Liver (tissue), 9 donors: ENCODE measurements around the gene SUGCT. TPM values are rescaled to one million over a fixed set of nuclear protein-coding genes. Genes with fewer than 3 reads are reported as not detected.

Experiments used
- DNase-seq: peaks from one replicate; pipeline ENCODE4 v3.0.0-alpha.2; 2017; ENCODE audit warnings: low spot score
- H3K27ac ChIP-seq, 2 donors: one replicate each; pipeline ENCODE4 v1.7.0; 2013; ENCODE audit warnings: inconsistent platforms in 2 of 2, low read length in 2 of 2, control low read depth in 1 of 2, low read depth in 1 of 2, mild to moderate bottlenecking in 1 of 2
- H3K27me3 ChIP-seq, 4 donors: one replicate each; pipeline versions ENCODE4 v1.6.1 to v1.7.0; 2013; ENCODE audit warnings: low read length in 3 of 4, inconsistent platforms in 1 of 4, mild to moderate bottlenecking in 1 of 4, moderate library complexity in 1 of 4; ENCODE audit not compliant: control insufficient read depth in 4 of 4, insufficient read depth in 4 of 4
- H3K36me3 ChIP-seq, 4 donors: one replicate each; pipeline versions ENCODE4 v1.6.1 to v1.7.0; 2013; ENCODE audit warnings: low read length in 3 of 4, mild to moderate bottlenecking in 3 of 4, low read depth in 1 of 4, moderate library complexity in 1 of 4; ENCODE audit not compliant: control insufficient read depth in 4 of 4, insufficient read depth in 3 of 4
- H3K4me1 ChIP-seq, 4 donors: one replicate each; pipeline versions ENCODE4 v1.6.1 to v1.7.0; 2013; ENCODE audit warnings: low read length in 3 of 4, mild to moderate bottlenecking in 3 of 4, moderate library complexity in 1 of 4; ENCODE audit not compliant: control insufficient read depth in 4 of 4, insufficient read depth in 4 of 4
- H3K4me3 ChIP-seq, 3 donors: one replicate each; pipeline versions ENCODE4 v1.6.1 to v1.7.0; 2013; ENCODE audit warnings: low read length in 3 of 3, control low read depth in 1 of 3, low read depth in 1 of 3, mild to moderate bottlenecking in 1 of 3
- H3K9ac ChIP-seq, 2 donors: one replicate each; pipeline ENCODE4 v1.7.0; 2013; ENCODE audit warnings: low read length in 2 of 2, mild to moderate bottlenecking in 2 of 2, moderate library complexity in 2 of 2, control low read depth in 1 of 2, low read depth in 1 of 2
- H3K9me3 ChIP-seq, 4 donors: one replicate each; pipeline versions ENCODE4 v1.6.1 to v1.7.0; 2013; ENCODE audit warnings: low read length in 3 of 4; ENCODE audit not compliant: control insufficient read depth in 4 of 4
- ATF3 ChIP-seq: IDR thresholded peaks from 2 replicates; pipeline ENCODE4 v1.6.1; 2016; ENCODE audit warnings: antibody characterized with exemption
- CTCF ChIP-seq: fragments of 150-350 bp; IDR thresholded peaks from 2 replicates; pipeline ENCODE4 v1.5.1; 2017; ENCODE audit warnings: improper control_type of control experiment, low read depth, low read length; ENCODE audit not compliant: missing input control
- EGR1 ChIP-seq, 2 donors: IDR thresholded peaks; 2 replicates each; pipeline ENCODE4 v1.6.1; 2016 to 2018; ENCODE audit warnings: antibody characterized with exemption in 2 of 2, low read depth in 2 of 2
- FOXA1 ChIP-seq: IDR thresholded peaks from 2 replicates; pipeline ENCODE4 v1.6.1; 2016; ENCODE audit warnings: antibody characterized with exemption
- FOXA2 ChIP-seq: IDR thresholded peaks from 2 replicates; pipeline ENCODE4 v1.6.1; 2016; ENCODE audit warnings: antibody characterized with exemption
- GABPA ChIP-seq, 2 donors: IDR thresholded peaks in 1 of 2; conservative IDR thresholded peaks in 1 of 2; 2 replicates each; pipeline ENCODE4 v1.6.1; 2016; ENCODE audit warnings: antibody characterized with exemption in 2 of 2, mild to moderate bottlenecking in 1 of 2, moderate library complexity in 1 of 2
- HNF4A ChIP-seq, 2 donors: conservative IDR thresholded peaks; 2 replicates each; pipeline ENCODE4 v1.6.1; 2016; ENCODE audit warnings: antibody characterized with exemption in 2 of 2, mild to moderate bottlenecking in 2 of 2
- HNF4G ChIP-seq: IDR thresholded peaks from 2 replicates; pipeline ENCODE4 v1.6.1; 2016; ENCODE audit warnings: antibody characterized with exemption
- JUND ChIP-seq, 2 donors: IDR thresholded peaks; 2 replicates each; pipeline ENCODE4 v1.6.1; 2016; ENCODE audit warnings: antibody characterized with exemption in 2 of 2
- MAX ChIP-seq: IDR thresholded peaks from 2 replicates; pipeline ENCODE4 v1.6.1; 2016; ENCODE audit warnings: antibody characterized with exemption
- NR2F2 ChIP-seq: IDR thresholded peaks from 2 replicates; pipeline ENCODE4 v1.6.1; 2016; ENCODE audit warnings: antibody characterized with exemption
- RAD21 ChIP-seq, 2 donors: IDR thresholded peaks; 2 replicates each; pipeline ENCODE4 v1.6.1; 2016; ENCODE audit warnings: antibody characterized with exemption in 2 of 2, mild to moderate bottlenecking in 2 of 2
- RXRA ChIP-seq, 2 donors: IDR thresholded peaks; 2 replicates each; pipeline ENCODE4 v1.6.1; 2017 to 2018; ENCODE audit warnings: antibody characterized with exemption in 2 of 2, mild to moderate bottlenecking in 1 of 2
- SP1 ChIP-seq: IDR thresholded peaks from 2 replicates; pipeline ENCODE4 v1.6.1; 2018; ENCODE audit warnings: antibody characterized with exemption, mild to moderate bottlenecking
- TAF1 ChIP-seq: conservative IDR thresholded peaks from 2 replicates; pipeline ENCODE4 v1.6.1; 2016; ENCODE audit warnings: antibody characterized with exemption, mild to moderate bottlenecking
- YY1 ChIP-seq: IDR thresholded peaks from 2 replicates; pipeline ENCODE4 v1.6.1; 2016; ENCODE audit warnings: antibody characterized with exemption, mild to moderate bottlenecking
- ZBTB33 ChIP-seq: IDR thresholded peaks from 2 replicates; pipeline ENCODE4 v1.6.1; 2016; ENCODE audit warnings: antibody characterized with exemption
- WGBS: extraction: QIAGEN DNeasy Blood & Tissue Kit; methylation state at CpG from one replicate; pipeline ENCODE4 v1.1.7; 2013; 5-methylcytosine and 5-hydroxymethylcytosine counted together
- polyA plus RNA-seq, 2 donors: library from polyadenylated mRNA; stranded (reverse) in 1 of 2; unstranded in 1 of 2; fragments of 200-250 nt in 1 of 2; fragments of >200 nt in 1 of 2; fragmentation: Nextera tagmentation in 1 of 2; extraction: Ambion mirVana in 1 of 2; gene quantifications; one replicate each; pipeline versions ENCODE4 v1.2.1 to v1.2.3, GENCODE V29; 2013 to 2015
- total RNA-seq, 2 donors: library from RNA; depleted of rRNA; stranded (reverse); fragments of >200 nt; gene quantifications; one replicate each; pipeline ENCODE4 v1.2.3, GENCODE V29; 2014
- TF ChIP-seq, protein P1 (sequence below): IDR thresholded peaks from 2 replicates; pipeline ENCODE4 v1.6.1; 2016; ENCODE audit warnings: antibody characterized with exemption, mild to moderate bottlenecking
- donor health status: healthy.
- donor health status: healthy.
- donor health status: healthy.
- donor health status: healthy.
- donor health status: healthy.

SUGCT gene
- total and polyA plus RNA-seq, 4 donors: 6.2 to 11.9 (median 9.9) TPM

- Histone ChIP-seq H3K4me3 (no peak overlapping the region), H3K36me3 (no peaks in the 10 kb centered on the region), H3K4me1 (no peaks in the 10 kb centered on the region), H3K9ac (no peak overlapping the region), H3K27ac (no peak overlapping the region), H3K27me3 (no peaks in the 10 kb centered on the region), H3K9me3 (no peaks in the 10 kb centered on the region)
- 70% methylated on average over 3 of the region's 3 CpGs for WGBS
- no peak for DNase-seq
- TF ChIP-seq HNF4G: no peak
- TF ChIP-seq EGR1 (IDR thresholded peaks at IDR 0.05; ENCODE audit: low read depth in 2 of 2): no peak
- no peak for TF ChIP-seq FOXA1
- no peak for TF ChIP-seq RAD21 (IDR thresholded peaks at IDR 0.05)
- TF ChIP-seq, protein P1, sequence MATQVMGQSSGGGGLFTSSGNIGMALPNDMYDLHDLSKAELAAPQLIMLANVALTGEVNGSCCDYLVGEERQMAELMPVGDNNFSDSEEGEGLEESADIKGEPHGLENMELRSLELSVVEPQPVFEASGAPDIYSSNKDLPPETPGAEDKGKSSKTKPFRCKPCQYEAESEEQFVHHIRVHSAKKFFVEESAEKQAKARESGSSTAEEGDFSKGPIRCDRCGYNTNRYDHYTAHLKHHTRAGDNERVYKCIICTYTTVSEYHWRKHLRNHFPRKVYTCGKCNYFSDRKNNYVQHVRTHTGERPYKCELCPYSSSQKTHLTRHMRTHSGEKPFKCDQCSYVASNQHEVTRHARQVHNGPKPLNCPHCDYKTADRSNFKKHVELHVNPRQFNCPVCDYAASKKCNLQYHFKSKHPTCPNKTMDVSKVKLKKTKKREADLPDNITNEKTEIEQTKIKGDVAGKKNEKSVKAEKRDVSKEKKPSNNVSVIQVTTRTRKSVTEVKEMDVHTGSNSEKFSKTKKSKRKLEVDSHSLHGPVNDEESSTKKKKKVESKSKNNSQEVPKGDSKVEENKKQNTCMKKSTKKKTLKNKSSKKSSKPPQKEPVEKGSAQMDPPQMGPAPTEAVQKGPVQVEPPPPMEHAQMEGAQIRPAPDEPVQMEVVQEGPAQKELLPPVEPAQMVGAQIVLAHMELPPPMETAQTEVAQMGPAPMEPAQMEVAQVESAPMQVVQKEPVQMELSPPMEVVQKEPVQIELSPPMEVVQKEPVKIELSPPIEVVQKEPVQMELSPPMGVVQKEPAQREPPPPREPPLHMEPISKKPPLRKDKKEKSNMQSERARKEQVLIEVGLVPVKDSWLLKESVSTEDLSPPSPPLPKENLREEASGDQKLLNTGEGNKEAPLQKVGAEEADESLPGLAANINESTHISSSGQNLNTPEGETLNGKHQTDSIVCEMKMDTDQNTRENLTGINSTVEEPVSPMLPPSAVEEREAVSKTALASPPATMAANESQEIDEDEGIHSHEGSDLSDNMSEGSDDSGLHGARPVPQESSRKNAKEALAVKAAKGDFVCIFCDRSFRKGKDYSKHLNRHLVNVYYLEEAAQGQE: no peak
- TF ChIP-seq FOXA2: no peak
- no peak for TF ChIP-seq ZBTB33
- no peak for TF ChIP-seq CTCF
- TF ChIP-seq MAX: no peak
- TF ChIP-seq NR2F2: no peak
- no peak for TF ChIP-seq TAF1
- no peak for TF ChIP-seq RXRA (IDR thresholded peaks at IDR 0.05)
- no peak for TF ChIP-seq HNF4A (conservative IDR thresholded peaks at IDR 0.05)
- TF ChIP-seq YY1: no peak
- TF ChIP-seq JUND (IDR thresholded peaks at IDR 0.05): no peak
- no peak for TF ChIP-seq ATF3
- no peak for TF ChIP-seq GABPA (IDR thresholded peaks at IDR 0.05 in 1 of 2, conservative IDR thresholded peaks at IDR 0.05 in 1 of 2)
- TF ChIP-seq SP1: no peak
Measured at GRCh38 chr7:40316176-40316575, 181.4 kb downstream of the SUGCT start.

- H3K9ac ChIP-seq: no peak overlapping the region
- H3K4me3 ChIP-seq: no peak overlapping the region
- no peaks in the 10 kb centered on the region for H3K9me3 ChIP-seq
- no peak for DNase-seq
- no peaks in the 10 kb centered on the region for H3K27me3 ChIP-seq
- H3K27ac ChIP-seq: no peak overlapping the region
- H3K4me1 ChIP-seq: peaks cover 0 to 5% (median 0%) of the 10 kb centered on the region in 4 donors
- no peaks in the 10 kb centered on the region for H3K36me3 ChIP-seq
- no peak for TF ChIP-seq MAX
- no peak for TF ChIP-seq TAF1
- TF ChIP-seq, protein P1: no peak
- no peak for TF ChIP-seq ZBTB33
- no peak for TF ChIP-seq RXRA (IDR thresholded peaks at IDR 0.05)
- TF ChIP-seq EGR1 (IDR thresholded peaks at IDR 0.05; ENCODE audit: low read depth in 2 of 2): no peak
- no peak for TF ChIP-seq HNF4G
- TF ChIP-seq NR2F2: no peak
- no peak for TF ChIP-seq SP1
- TF ChIP-seq YY1: no peak
- no peak for TF ChIP-seq GABPA (IDR thresholded peaks at IDR 0.05 in 1 of 2, conservative IDR thresholded peaks at IDR 0.05 in 1 of 2)
- no peak for TF ChIP-seq HNF4A (conservative IDR thresholded peaks at IDR 0.05)
- TF ChIP-seq RAD21 (IDR thresholded peaks at IDR 0.05): no peak
Measured at GRCh38 chr7:40324914-40325313, 190.1 kb downstream of the SUGCT start.
